Measurements from ENCODE around the gene LCN9.

DNA sequence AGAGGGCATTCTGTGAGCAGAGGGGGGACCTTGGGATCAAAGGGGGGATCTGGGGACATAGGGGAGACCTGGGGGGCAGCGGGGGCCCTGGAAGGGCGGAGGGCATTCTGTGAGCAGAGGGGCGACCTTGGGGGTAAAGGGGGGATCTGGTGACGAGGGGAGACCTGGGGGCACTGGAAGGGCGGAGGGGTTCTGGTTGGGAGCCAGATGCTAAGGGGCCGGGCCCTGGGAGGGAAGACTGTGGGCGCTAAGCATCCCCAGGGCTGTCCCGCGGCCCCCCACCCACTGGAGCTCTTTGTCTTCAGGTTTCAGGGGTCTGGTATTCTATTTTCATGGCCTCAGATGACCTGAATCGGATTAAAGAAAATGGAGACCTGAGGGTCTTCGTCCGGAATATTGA lies 748 bp downstream of the LCN9 start:
- TF ChIP-seq POLR2A (IDR thresholded peaks at IDR 0.05) (no peak), CTCF (IDR thresholded peaks at IDR 0.05) (no peak)

Measured in adrenal gland (tissue), 5 donors.